H1 (cell line): ENCODE data around the gene LGI4. TPM values are rescaled to one million over a fixed set of nuclear protein-coding genes. Genes with fewer than 3 reads are reported as not detected.

ENCODE experiments used
- BCL11A ChIP-seq, 2 experiments: IDR thresholded peaks; one replicate each; pipeline ENCODE4 v1.6.1; 2011; ENCODE audit warnings: low read depth in 2 of 2, low read length in 2 of 2, mild to moderate bottlenecking in 2 of 2
- CREB1 ChIP-seq: IDR thresholded peaks from 2 replicates; pipeline ENCODE4 v1.6.1; 2012; ENCODE audit warnings: inconsistent platforms
- KDM1A ChIP-seq: fragments of 200-600, 300-600 bp; sonication (generic); IDR thresholded peaks from 2 replicates; pipeline ENCODE4 v1.7.1; 2016; ENCODE audit warnings: mild to moderate bottlenecking, low read length, borderline replicate concordance
- POLR2AphosphoS5 ChIP-seq: IDR thresholded peaks from 2 replicates; pipeline ENCODE4 v1.6.1; 2011; ENCODE audit warnings: low read depth, low read length
- RBBP5 ChIP-seq: IDR thresholded peaks from 2 replicates; pipeline ENCODE4 v1.7.1; 2012; ENCODE audit warnings: low read depth, mild to moderate bottlenecking, inconsistent platforms, low read length, moderate library complexity, borderline replicate concordance
- SIRT6 ChIP-seq: IDR thresholded peaks from one replicate; pipeline ENCODE4 v1.7.1; 2012; ENCODE audit warnings: low read length, inconsistent platforms
- TCF12 ChIP-seq: IDR thresholded peaks from 2 replicates; pipeline ENCODE4 v1.6.1; 2011; ENCODE audit warnings: low read depth, mild to moderate bottlenecking, low read length
- polyA plus RNA-seq, 7 experiments: library from polyadenylated mRNA; depleted of rRNA in 3 of 7; stranded (reverse) in 5 of 7; unstranded in 2 of 7; fragments of >200 nt in 5 of 7; fragments of 200-250 nt in 2 of 7; gene quantifications; 1 replicate in 5 of 7; 2 replicates in 1 of 7; 4 replicates in 1 of 7; pipeline versions ENCODE4 v1.2.1 to v1.2.3, GENCODE V29; 2011 to 2013; ENCODE audit warnings: missing spikeins in 2 of 7, mixed read lengths in 2 of 7
- total RNA-seq: library from RNA; stranded (reverse); fragmentation: NEBNext Ultra II Directional; extraction: Animal tissue kit (Norgen Biotek cat#: 25700); gene quantifications from 2 replicates; pipeline ENCODE4 v1.2.1, GENCODE V29; 2021
- TF ChIP-seq, protein P1 (sequence below), 3 experiments: IDR thresholded peaks; 1 replicate in 2 of 3; 2 replicates in 1 of 3; pipeline versions ENCODE4 v1.5.1 to v1.6.1; 2011; ENCODE audit warnings: low read length in 3 of 3, mild to moderate bottlenecking in 3 of 3, inconsistent platforms in 2 of 3, low read depth in 1 of 3, moderate library complexity in 1 of 3; ENCODE audit not compliant: insufficient read depth in 1 of 3; ENCODE audit errors: control extremely low read depth in 1 of 3

The LGI4 gene
- total and polyA plus RNA-seq, 2 of the 8 experiments (the other 6 are each of a cell fraction or from before 2014, with no cell fraction given): 2.0 to 8.2 TPM

DNA sequence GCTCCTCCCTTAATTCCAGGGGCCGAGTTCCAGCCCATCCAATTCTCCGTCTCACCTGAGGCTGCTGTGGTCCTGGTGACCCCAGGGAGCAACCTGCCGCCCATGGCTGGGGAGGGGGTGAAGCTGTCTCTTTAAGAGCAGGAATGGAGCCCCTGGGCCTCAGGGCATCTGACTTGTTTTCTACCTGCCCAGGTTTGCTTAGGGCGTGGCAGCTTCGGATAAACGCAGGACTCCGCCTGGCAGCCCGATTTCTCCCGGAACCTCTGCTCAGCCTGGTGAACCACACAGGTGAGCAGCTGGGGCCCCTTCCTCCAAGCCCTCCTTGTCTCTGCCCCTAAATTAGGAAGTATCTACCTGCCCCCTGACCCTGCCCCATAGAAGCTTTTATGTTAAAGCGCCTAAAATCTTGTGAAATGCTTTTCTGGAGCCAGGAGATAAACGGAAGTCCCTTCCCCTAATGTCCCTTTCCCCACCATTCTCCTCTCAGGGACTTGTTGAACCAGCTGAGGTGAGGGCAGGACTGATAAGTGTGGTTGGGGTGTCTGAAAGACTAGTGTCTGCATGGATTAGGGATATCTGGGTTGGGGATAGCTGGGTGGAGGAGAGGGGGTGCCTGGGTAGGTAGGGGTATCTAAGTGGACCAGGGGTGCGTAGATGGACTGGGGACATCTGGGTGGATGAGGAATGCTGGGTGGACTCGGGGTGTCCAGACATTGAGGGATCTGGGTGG is 18.6 kb downstream of the LGI4 start (continued):
- TF ChIP-seq RBBP5: no peak
- no peak for TF ChIP-seq CREB1
- TF ChIP-seq SIRT6: no peak
- TF ChIP-seq KDM1A: no peak
- TF ChIP-seq BCL11A (IDR thresholded peaks at IDR 0.05; ENCODE audit: low read depth in 2 of 2, low read length in 2 of 2): no peak
- no peak for TF ChIP-seq TCF12
- TF ChIP-seq, protein P1, sequence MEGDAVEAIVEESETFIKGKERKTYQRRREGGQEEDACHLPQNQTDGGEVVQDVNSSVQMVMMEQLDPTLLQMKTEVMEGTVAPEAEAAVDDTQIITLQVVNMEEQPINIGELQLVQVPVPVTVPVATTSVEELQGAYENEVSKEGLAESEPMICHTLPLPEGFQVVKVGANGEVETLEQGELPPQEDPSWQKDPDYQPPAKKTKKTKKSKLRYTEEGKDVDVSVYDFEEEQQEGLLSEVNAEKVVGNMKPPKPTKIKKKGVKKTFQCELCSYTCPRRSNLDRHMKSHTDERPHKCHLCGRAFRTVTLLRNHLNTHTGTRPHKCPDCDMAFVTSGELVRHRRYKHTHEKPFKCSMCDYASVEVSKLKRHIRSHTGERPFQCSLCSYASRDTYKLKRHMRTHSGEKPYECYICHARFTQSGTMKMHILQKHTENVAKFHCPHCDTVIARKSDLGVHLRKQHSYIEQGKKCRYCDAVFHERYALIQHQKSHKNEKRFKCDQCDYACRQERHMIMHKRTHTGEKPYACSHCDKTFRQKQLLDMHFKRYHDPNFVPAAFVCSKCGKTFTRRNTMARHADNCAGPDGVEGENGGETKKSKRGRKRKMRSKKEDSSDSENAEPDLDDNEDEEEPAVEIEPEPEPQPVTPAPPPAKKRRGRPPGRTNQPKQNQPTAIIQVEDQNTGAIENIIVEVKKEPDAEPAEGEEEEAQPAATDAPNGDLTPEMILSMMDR (IDR thresholded peaks at IDR 0.05; ENCODE audit: control extremely low read depth in 1 of 3, insufficient read depth in 1 of 3, low read depth in 1 of 3, low read length in 3 of 3): no peak
- no peak for TF ChIP-seq POLR2AphosphoS5
